Muscle of leg (tissue), 11 donors: ENCODE data around the gene CHRFAM7A. TPM values are rescaled to one million over a fixed set of nuclear protein-coding genes. Genes with fewer than 3 reads are reported as not detected.
"Not testable (repeated sequence)": the region's sequence is repeated elsewhere in the genome, so short reads cannot be mapped to it uniquely, and the experiment has no call there.

Experiments
- DNase-seq: peaks from one replicate; pipeline ENCODE4 v3.0.0; 2013
- H3K27ac ChIP-seq: one replicate; pipeline ENCODE4 v1.5.1; 2013; ENCODE audit warnings: mild to moderate bottlenecking, low read length, control low read depth
- H3K27me3 ChIP-seq: one replicate; pipeline ENCODE4 v1.6.1; 2013; ENCODE audit warnings: low read length; ENCODE audit not compliant: control insufficient read depth, insufficient read depth
- H3K36me3 ChIP-seq: one replicate; pipeline ENCODE4 v1.6.1; 2013; ENCODE audit warnings: low read length; ENCODE audit not compliant: control insufficient read depth, insufficient read depth
- H3K4me1 ChIP-seq: one replicate; pipeline ENCODE4 v1.6.1; 2013; ENCODE audit warnings: low read length; ENCODE audit not compliant: control insufficient read depth, insufficient read depth
- H3K4me3 ChIP-seq: one replicate; pipeline ENCODE4 v1.5.1; 2013; ENCODE audit warnings: low read length, control low read depth
- H3K9me3 ChIP-seq: replicated peaks from 2 replicates; pipeline ENCODE4 v1.6.1; 2013; ENCODE audit warnings: low read depth, low read length; ENCODE audit not compliant: control insufficient read depth
- WGBS: methylation state at CpG from one replicate; pipeline ENCODE4 v1.1.5; 2013; ENCODE audit warnings: missing lambda C conversion rate; ENCODE audit not compliant: insufficient coverage; 5-methylcytosine and 5-hydroxymethylcytosine counted together
- polyA plus RNA-seq, 8 donors: library from polyadenylated mRNA; unstranded; fragments of 120-200 nt; gene quantifications; one replicate each; pipeline versions ENCODE4 v1.2.1 to v1.2.3, GENCODE V29; 2013; ENCODE audit warnings: inconsistent platforms in 1 of 8, low replicate concordance in 1 of 8; ENCODE audit not compliant: insufficient read length in 8 of 8, insufficient read depth in 1 of 8
- total RNA-seq: library from RNA; stranded (reverse); fragments of 120-200 nt; gene quantifications from one replicate; pipeline ENCODE4 v1.2.4, GENCODE V29; 2013

Gene CHRFAM7A
- total and polyA plus RNA-seq, 9 donors: 0.62 to 2.4 (median 1.2) TPM

- WGBS: no CpG with 5 or more reads among the region's 17 CpGs
These were observed 16.8 kb downstream of the CHRFAM7A start for GRCh38 chr15:30376375-30377081.

GRCh38 chr15:30375872-30376271 lies 17.5 kb downstream of the CHRFAM7A start:
- not testable (repeated sequence) for DNase-seq, H3K4me3 ChIP-seq, H3K4me1 ChIP-seq, H3K27ac ChIP-seq, H3K27me3 ChIP-seq, H3K36me3 ChIP-seq, H3K9me3 ChIP-seq
- 9% methylated on average over 2 of the region's 4 CpGs for WGBS

More at GRCh38 chr15:30376375-30377081, 16.8 kb downstream of the CHRFAM7A start:
- H3K27ac ChIP-seq, H3K4me3 ChIP-seq, H3K27me3 ChIP-seq, H3K4me1 ChIP-seq, H3K36me3 ChIP-seq, H3K9me3 ChIP-seq, DNase-seq: not testable (repeated sequence)

DNA sequence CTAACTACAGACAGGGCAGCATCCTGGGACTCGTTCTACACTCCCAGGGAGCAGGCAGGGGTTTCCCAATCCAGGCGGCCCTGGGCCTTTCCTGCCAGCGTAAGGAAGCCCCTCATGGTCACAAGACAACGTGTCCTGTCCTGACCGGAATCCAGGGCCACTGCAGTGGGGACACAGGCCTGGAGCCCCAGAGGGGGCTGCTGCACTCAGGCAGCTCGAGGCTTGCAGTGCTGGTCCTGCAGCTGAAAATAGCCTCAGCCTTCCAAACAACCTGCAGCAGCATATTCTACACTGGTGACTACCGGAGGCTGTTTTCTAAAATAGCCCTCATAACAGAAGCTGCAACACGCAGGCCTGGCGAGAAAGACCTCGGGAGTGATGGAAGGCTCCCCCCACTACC lies 18.5 kb downstream of the CHRFAM7A start:
- H3K4me1 ChIP-seq, H3K27ac ChIP-seq, H3K9me3 ChIP-seq, H3K36me3 ChIP-seq, H3K27me3 ChIP-seq, H3K4me3 ChIP-seq, DNase-seq: not testable (repeated sequence)
- no CpG with 5 or more reads among the region's 10 CpGs for WGBS

- WGBS: no CpG with 5 or more reads among the region's 3 CpGs
- not testable (repeated sequence) for H3K27ac ChIP-seq, DNase-seq, H3K36me3 ChIP-seq, H3K27me3 ChIP-seq, H3K4me3 ChIP-seq, H3K9me3 ChIP-seq, H3K4me1 ChIP-seq
These were observed 25.1 kb downstream of the CHRFAM7A start for GRCh38 chr15:30368271-30368670.

DNA sequence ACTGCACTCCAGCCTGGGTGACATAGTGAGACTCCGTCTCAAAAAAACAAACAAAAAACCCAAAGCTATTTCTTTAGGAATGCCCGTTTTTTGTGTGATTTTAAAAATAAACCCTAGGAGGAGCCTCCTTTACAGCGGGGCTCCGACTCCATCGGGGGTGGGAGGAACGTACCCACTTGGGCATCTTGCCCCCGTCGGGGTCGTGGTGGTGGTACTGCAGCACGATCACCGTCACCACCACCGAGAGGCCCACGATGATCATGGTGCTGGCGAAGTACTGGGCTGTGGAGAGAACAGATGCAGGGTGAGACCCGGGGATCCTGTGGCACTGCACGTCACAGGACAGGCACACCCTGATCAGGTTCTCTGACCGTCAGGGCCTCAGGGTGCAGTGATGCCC lies 26.1 kb downstream of the CHRFAM7A start:
- H3K9me3 ChIP-seq, DNase-seq, H3K27me3 ChIP-seq, H3K4me3 ChIP-seq, H3K4me1 ChIP-seq, H3K27ac ChIP-seq, H3K36me3 ChIP-seq: not testable (repeated sequence)
- no CpG with 5 or more reads among the region's 17 CpGs for WGBS

- H3K9me3 ChIP-seq, H3K4me3 ChIP-seq, DNase-seq, H3K36me3 ChIP-seq, H3K27me3 ChIP-seq, H3K27ac ChIP-seq, H3K4me1 ChIP-seq: not testable (repeated sequence)
- WGBS: no CpG with 5 or more reads among the region's 5 CpGs
These were observed 31.9 kb downstream of the CHRFAM7A start for GRCh38 chr15:30361404-30361803.

DNA sequence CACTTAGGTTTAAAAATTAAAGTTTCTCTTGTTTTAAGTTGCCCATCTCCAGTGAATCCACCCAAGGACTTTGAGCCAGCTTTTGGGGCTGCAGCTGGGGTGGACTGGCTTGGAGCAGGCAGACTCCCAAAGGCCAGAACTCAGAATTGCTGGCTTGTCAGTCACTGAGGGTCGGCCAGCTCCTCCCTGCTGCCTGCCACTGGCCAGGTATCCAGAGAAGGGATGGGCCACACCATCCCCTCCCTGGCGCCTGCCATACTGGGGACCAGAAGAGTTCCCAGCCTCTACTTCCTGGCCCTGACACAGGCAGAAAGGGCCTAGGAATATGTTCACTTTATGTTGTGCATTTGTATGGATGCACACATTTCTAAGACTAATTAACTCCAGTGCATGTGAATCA lies 32.4 kb downstream of the CHRFAM7A start:
- H3K27me3 ChIP-seq, H3K4me3 ChIP-seq, H3K27ac ChIP-seq, H3K36me3 ChIP-seq, H3K9me3 ChIP-seq, DNase-seq, H3K4me1 ChIP-seq: not testable (repeated sequence)
- no CpG with 5 or more reads among the region's 2 CpGs for WGBS

DNA sequence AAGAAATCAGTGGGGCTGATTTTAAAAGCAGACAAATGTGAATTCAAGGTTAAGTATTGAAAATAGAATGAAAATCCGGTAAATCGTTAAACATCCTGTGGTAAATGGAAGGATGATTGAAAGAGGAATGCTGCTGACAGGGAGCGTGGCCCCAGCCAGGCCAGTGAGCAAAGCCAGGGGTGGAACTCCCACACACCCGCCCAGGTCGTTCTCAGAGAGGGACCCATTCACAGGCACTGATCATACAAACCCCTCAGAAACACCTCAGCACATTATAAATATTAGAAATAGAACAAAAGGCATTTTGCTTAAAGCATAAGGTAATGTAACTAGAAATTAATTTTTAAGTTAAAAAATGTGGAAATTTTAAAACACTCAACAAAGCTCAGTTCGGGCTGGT lies 38.3 kb downstream of the CHRFAM7A start:
- H3K36me3 ChIP-seq, H3K9me3 ChIP-seq, H3K4me1 ChIP-seq, H3K27me3 ChIP-seq, H3K4me3 ChIP-seq, H3K27ac ChIP-seq, DNase-seq: not testable (repeated sequence)
- WGBS: no CpG with 5 or more reads among the region's 6 CpGs

DNA sequence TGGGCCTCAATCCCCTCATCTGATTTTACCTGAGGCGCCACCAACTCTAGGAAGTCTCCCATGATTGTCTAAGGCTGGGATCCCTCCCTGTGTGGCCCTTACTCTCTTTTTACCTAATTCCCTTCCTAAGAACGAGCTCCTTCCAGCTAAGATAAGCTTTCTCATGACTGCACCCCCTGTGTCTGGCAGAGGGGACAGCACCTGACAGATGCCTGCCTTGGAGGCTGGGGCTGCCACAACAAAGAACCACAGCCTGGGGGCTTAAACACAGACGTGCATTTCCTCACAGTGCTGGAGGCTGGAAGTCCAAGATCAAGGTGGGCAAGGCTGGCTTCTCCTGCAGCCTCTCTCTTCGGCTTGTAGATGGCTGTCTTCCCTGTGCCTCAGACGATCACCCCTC lies 43.5 kb downstream of the CHRFAM7A start:
- not testable (repeated sequence) for H3K36me3 ChIP-seq, H3K9me3 ChIP-seq, H3K27ac ChIP-seq, H3K4me3 ChIP-seq, H3K27me3 ChIP-seq, DNase-seq, H3K4me1 ChIP-seq
- no CpG with 5 or more reads among the region's 5 CpGs for WGBS

GRCh38 chr15:30336584-30336983 lies 56.8 kb downstream of the CHRFAM7A start:
- H3K36me3 ChIP-seq, H3K9me3 ChIP-seq, H3K4me1 ChIP-seq, H3K27me3 ChIP-seq, DNase-seq, H3K4me3 ChIP-seq, H3K27ac ChIP-seq: not testable (repeated sequence)
- WGBS: no CpG with 5 or more reads among the region's 4 CpGs

- not testable (repeated sequence) for H3K9me3 ChIP-seq, H3K36me3 ChIP-seq, H3K4me1 ChIP-seq, H3K4me3 ChIP-seq, H3K27me3 ChIP-seq, DNase-seq, H3K27ac ChIP-seq
- WGBS: no CpG with 5 or more reads among the region's 5 CpGs
These were observed 59.2 kb downstream of the CHRFAM7A start for GRCh38 chr15:30334152-30334551.
